GM19463 (cell line): Measurements from ENCODE around the gene S100Z.
"Not testable (repeated sequence)": the region's sequence is repeated elsewhere in the genome, so short reads cannot be mapped to it uniquely, and the experiment has no call there.

ENCODE experiments used
- ATAC-seq: cut with Tn5 transposase; IDR thresholded peaks from one replicate; pipeline ENCODE4 v1.9.1; 2021; ENCODE audit warnings: mild to moderate bottlenecking, moderate library complexity; ENCODE audit not compliant: unreplicated experiment

The S100Z gene

DNA sequence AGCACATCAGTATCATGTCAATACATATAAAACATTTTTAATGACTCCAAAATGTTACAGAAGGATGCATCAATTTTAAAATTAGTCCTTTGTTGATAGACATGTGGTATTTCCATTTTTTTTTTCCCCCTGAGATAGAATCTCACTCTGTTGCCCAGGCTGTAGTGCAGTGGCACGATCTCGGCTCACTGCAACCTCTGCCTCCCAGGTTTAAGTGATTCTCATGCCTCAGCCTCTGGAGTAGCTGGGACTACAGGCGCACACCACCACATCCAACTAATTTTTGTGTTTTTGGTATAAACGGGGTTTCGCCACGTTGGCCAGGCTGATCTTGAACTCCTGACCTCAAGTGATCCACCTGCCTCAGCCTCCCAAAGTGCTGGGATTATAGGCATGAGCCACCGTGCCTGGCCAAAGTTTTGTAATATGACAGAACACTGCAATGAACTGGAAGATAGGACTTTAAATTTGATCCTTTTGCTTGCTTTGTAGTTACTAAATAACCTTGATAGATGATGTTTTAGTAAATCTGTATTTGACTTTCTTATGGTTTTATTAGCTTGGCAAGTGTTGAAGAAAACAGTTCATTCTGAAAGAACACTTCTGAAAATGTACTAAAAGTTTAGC, 27.6 kb upstream of the S100Z start:
- not testable (repeated sequence) for ATAC-seq

DNA sequence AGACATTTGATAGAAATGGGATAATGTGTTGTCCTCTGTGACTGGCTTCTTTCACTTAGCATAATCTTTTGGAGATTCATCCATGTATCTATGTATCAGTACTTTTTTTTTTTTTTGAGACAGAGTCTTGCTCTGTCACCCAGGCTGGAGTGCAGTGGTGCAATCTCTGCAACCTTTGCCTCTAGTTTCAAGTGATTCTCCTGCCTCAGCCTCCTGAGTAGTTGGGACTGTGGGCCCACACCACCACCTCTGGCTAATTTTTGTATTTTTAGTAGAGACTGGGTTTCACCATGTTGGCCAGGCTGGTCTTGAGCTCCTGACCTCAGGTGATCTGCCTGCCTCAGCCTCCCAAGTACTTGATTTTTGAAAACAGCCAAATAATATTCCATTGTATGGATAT, 23.4 kb upstream of the S100Z start:
- not testable (repeated sequence) for ATAC-seq

DNA sequence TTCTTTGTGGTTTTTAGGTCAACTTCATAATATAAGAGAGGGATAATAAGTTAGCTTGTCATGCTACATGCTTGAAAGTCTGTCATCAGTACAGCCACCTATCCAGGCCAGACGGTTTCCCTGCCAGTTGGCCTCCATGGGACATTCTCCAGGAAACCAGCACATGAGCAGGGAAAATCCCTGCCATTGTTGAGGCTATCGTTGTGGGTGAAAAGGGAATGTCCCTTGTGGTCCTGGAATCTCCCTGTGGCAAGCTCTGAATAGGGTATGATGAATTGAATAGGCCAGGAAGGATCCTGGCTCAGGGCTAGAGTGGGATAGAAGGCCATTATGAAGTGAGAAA, 18.7 kb upstream of the S100Z start:
- ATAC-seq: no peak

DNA sequence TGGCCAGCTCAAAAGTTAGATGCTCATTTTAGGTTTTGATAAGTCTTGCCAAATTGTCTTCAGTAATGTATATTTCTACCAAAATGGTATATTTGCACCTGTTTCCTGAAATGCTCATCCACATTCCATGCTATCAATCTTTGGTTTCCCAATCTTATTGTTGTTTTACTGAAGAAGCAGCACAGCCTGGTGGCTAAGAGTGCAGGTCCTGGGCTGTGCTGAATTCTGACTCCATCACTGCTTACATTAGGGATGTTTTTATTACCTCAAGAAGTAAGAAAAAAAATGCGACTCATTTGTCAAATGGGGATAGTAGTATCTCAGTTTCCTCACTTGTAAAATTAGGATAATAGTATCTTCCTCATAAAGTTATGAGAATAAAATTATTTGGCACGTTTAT, 13.6 kb upstream of the S100Z start:
- ATAC-seq: no peak

DNA sequence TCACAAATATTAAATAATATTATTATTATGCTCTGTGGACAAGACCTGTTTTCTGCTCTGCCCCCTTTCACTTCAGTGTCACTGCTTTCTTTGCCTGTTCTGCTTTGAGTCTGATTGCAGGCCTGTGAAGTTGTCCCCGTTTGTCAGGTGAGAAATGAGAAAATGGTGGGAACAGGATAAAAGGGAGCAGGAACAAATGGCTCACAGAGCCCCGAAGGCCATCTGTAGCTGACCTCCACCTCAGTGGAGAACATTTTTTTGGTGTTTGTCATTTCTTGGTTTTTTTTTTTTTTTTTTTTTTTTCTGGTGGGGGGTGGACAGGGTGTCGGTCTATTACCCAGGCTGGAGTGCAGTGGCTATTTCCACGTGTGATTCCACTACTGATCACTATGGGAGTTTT, 13.2 kb upstream of the S100Z start:
- ATAC-seq: no peak

DNA sequence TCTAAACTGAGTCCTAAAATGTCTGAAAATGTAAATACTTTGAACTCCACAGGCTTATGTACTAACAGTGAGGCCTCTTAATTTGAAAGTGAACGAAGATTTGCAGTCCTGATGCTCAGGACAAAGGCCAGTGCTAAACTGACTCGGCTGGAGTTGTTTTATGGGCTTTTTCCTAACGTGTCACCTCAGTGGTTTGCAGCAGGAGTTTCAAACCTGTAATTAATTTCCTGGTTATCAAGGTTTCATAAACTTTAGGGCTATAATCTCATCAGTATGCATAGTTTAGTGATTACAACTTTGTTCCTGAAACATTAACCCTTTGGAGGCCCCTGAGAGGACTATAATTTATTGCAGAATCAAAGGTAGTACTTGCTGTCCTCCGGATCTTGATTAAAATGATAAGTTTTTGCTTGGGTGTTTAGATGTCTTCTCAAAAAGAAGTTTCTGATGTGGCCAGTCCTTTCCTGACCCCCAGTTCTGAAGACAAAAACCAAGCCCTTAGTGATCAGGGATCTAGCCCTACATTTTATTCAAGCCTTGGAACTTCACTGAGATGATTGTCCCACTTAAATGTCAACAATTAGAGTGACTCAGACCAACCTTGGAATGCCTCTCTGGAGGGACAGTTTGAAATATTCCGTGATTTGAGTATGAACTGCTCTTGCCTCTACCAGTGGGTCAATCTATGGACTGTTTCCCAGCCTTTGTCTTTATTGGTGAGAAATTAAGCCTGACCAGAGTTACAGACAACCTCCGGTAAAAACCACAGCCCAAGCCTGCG, 11.1 kb upstream of the S100Z start:
- ATAC-seq: no peak

DNA sequence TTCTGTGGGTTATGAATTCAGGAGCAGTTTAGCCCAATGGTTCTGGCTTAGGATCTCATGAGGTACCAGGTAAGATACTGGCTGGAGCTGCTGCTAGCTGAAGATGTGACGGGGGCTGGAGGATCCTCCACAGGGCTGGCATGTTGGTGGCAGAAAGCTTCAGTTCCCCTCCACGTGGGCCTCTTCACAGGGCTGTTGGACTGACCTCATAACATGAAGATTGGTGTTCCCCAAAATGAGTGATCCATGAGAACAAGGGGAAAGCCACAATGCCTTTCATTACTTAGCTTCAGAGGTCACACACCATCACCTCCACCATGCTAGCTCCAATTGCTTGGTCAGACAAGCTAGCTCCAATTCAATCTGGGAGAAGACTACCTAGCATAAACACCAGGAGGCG, 8.5 kb upstream of the S100Z start:
- no peak for ATAC-seq

DNA sequence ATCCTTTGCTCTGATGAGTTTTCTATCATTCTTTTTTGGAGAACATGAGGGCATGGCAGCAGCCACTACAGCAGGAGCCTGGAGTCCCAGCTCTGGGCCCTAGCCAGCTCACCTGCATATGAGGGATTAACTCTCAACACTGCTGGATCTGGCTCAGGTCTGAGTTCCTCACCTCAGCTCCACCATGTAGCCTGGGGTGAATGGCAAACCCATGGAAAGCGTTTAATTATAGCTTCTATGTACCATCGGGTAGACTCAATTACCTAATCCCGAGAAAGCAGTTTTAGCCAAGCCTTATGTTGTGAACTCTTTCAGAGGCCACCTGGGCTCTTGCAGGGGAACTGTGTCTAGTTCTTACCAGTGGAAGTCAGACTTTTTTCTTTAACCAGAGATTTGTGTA, 3.9 kb upstream of the S100Z start:
- no peak for ATAC-seq

DNA sequence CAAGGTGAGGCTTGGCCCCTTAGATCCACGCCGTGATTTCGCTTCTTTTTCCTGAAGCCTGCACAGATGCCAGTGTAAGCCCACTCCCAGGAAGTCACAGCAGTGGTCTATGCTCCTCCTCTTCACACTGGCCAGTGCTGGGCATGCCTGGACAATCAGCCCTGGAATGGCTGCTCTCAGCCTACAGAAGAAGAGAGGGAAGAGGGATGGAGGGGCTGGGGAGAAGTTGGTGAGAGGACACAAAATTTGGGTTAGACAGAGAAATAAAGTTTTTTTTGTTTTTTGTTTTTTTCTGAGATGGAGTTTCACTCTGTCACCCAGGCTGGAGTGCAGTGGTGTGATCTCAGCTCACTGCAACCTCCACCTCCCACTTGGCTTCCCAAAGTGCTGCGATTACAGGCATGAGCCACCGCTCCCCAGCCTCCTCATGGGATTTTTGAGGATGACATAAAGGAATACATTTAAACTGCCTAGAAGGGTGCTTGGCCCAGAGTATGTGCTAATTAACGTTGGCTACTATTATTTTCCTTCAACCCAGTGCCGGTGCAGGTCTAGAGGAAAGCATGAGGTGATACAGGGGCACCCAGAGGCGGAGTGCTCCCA, 830 bp downstream of the S100Z start:
- ATAC-seq: no peak

DNA sequence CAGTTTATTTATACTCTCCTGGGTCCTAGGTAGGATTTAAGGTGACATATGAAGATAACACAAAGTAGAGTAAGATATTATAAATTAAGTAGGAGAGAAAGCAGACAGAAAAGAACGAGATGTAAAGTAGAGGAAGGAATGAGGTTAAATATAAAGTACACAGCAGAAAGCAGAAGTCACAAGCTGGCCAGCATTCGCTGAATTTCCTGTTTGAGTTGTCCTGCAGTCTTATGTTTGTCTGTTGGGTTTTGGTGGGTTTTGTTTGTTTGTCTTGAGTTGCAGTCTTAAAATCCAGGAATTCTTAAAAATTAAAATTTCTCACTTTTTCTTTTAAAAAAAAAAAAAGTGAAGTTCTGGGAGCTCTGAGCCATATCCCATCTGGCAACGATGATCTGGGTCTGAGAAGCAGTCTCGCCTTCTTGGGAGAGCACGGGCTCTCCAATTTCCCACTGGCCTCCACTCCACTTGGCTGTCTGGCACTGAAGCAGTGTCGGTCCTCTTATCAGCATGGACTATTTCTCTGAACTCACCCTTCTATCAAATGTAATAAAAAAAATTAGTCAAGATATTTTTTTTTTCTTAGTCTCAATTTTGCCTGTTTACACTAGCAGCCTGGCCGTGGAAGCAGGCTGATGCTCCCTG, 2.0 kb downstream of the S100Z start:
- no peak for ATAC-seq

DNA sequence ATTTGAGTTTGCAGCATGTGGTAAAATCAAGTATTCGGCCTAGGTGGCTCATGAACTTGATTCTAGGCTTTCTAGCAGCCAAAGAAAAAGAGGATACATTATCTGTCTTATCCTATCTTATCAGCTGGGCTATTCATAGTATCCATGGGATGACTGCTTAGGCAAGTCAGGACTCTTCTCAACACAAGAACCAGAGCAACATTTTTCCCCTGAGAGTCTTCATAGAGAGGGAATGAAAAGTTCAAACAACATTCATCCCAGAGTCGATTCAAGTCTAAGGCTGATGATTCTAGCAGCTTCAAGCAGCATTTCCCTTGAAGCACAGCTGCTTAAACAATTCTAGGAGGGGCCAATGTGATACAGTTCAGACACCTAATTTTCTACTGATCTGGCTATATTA, 3.0 kb downstream of the S100Z start:
- ATAC-seq: no peak

DNA sequence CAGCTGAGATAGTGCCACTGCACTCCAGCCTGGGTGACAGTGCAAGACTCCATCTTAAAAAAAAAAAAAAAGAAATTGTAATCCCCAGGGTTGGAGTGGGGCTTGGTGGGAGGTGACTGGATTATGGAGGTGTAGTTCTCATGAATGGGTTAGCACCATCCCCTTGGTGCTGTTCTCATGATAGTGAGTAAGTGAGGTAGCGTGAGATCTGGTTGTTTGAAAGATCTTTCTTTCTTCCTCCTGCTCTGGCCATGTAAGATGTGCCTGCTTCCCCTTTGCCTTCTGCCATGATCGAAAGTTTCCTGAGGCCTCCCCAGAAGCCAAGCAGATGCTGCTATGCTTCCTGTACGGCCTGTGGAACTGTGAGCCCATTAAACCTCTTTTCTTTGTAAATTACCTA, 3.9 kb downstream of the S100Z start:
- ATAC-seq: not testable (repeated sequence)

DNA sequence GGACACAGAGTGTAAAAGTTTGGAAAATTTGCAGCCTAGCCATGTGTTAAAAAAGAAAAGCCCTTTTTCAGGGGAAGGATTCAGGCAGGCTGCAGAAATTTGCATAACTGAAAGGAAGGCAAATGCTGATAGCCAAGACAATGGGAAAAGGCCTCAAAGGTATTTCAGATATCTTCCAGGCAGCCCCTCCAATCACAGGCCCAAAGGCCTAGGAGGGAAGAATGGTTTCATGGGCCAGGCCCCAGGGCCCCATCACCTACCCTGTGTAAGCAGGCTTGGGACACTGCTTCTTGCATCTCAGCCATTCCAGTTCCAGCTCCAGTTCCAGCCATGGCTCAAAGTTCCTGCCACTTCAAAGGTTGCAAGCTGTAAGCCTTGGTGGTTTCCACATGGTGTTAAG, 4.8 kb downstream of the S100Z start:
- no peak for ATAC-seq

DNA sequence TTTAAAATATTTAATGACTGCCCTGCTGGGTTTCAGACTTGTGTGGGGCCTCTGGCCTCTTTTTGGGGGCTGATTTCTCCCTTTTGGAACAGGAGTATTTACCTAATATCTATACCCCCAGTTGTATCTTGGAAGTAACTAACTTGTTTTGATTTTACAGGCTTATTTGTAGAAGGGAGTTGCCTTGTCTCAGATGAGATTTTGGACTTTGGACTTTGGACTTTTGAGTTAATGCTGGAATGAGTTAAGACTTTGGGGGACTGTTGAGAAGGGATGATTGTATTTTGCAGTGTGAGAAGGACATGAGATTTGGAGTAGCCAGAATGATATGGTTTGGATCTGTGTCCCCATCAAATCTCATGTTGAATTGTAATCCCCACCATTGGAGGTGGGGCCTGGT, 5.7 kb downstream of the S100Z start:
- ATAC-seq: not testable (repeated sequence)

DNA sequence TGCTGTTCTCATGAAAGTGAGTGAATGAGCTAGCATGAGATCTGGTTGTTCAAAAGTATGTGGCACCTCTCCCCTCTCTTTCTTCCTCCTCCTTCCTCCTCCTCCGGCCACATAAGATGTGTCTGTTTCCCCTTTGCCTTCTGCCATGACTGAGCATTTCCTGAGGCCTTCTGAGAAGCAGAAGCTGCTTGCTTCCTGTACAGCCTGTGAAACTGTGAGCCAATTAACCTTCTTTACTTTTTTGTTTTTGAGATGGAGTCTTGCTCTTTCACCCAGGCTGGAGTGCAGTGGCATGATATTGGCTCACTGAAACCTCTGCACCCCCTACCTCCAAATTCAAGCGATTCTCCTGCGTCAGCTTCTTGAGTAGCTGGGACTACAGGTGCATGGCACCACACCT, 6.1 kb downstream of the S100Z start:
- ATAC-seq: no peak

DNA sequence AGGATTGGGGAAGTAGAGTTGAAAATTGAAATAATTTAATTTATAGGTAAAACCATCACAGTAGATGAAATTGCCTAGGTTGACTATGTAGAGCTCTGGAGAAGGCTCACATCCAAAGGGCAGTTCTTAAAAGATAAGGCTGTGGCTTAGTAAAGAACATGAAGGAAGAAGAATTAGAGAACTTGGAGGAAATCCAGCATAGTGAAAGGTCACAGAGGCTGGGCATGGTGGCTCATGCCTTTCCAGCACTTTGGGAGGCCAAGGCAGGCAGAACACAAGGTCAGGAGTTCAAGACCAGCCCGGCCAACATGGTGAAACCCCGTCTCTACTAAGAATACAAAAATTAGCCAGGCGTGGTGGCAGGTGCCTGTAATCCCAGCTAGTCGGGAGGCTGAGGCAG, 7.0 kb downstream of the S100Z start:
- ATAC-seq: not testable (repeated sequence)

DNA sequence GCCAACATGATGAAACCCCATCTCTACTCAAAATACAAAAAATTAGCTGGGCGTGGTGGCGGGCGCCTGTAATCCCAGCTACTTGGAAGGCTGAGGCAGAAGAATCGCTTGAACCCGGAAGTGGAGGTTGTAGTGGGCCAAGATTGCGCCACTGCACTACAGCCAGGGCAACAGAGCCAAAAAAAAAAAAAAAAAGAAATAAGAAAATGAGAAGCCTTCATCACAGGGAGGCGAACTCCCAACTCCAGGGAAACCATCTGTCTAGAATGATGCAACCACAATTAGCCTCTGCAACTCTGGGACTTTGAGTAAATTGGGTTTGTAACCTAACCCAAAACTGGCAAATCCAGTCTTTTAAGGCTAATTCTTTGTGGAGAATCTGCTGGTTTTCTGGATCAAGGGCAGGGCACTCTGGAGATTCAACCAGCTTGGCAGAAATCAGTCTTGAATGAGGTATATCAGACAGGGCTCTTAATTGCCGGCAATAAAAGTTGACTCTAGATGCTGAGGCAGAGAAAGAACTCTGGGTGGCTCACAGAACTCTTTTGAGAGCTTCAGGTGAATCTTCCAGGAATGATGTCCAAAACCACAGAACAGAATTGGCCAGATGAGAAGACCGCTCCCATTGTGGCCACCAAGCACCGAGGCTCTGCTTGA, 9.9 kb downstream of the S100Z start:
- no peak for ATAC-seq

DNA sequence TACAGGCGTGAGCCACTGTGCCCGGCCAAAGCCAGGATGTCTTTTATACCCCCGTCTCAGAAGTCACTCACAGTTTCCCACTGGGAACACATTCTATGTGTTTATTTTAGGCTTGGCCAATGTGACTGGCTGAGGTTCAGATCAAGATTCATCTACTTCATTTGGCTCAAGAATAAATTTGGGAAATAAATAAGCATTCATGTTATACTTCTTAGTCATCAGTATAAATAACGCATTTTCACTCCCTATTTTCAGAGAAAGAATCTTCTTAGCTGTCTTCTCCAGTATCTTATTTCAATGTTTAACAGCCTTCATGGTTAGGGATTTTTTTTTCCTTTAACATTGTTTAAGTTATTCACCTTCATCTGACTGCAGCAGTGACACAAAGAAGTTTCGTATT, 11.8 kb downstream of the S100Z start:
- ATAC-seq: no peak

DNA sequence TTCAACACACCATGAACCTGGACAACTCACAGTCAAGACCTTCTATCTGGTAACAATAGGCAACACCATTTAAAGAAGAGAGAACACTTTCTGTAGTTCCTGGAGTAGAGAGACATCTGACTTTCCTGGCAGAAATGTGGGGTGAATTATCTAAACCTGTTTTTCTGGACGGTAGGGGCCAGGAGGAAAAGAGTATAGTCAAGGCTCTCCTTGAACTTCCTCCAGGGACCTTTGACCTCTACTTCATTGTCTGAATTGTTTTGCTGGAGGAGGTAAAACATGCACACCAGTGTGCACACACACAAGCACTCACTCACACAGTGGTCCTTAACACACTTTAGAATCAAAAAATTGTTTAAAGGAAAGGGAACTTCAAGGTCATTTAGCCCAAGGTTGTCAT, 13.2 kb downstream of the S100Z start:
- no peak for ATAC-seq

DNA sequence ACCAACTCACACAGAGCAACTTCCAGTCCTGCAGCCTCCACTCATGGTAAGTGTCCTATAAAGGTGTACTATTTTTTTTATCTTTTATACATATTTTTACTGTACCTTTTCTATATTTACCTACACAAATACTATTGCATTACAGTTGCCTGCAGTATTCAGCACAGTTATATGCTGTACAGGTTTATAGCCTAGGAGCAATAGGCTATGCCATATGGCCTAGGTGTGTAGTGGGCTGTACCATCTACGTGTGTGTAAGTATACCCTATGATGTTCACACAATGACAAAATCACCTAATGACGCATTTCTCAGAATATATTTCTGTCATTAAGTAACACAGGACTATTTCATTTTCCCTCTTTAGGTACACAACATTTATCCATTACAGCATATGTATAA, 16.7 kb downstream of the S100Z start:
- no peak for ATAC-seq

DNA sequence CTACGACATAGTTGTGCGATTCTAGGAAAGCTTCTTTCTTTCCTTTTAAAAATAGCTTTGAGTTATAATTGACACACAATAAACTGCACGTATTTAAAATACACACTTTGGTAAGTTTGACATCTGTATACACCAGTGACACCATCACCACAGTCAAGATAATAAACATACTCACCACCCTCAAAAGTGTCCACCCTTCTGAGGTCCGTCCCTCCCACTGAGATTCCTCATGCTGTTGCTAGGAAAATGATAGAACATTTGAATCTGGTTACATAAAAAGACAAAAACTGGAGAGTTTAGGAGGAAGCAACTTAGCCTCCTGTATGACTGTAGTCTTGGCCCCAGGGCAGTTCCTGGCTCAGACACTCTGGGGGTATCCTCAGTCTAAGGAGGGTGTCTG, 17.2 kb downstream of the S100Z start:
- no peak for ATAC-seq
